ENCODE measurements around the gene CEP131.

GRCh38 chr17:81148986-81149533 lies 73.7 kb downstream of the CEP131 start:
- TF ChIP-seq, protein P1, sequence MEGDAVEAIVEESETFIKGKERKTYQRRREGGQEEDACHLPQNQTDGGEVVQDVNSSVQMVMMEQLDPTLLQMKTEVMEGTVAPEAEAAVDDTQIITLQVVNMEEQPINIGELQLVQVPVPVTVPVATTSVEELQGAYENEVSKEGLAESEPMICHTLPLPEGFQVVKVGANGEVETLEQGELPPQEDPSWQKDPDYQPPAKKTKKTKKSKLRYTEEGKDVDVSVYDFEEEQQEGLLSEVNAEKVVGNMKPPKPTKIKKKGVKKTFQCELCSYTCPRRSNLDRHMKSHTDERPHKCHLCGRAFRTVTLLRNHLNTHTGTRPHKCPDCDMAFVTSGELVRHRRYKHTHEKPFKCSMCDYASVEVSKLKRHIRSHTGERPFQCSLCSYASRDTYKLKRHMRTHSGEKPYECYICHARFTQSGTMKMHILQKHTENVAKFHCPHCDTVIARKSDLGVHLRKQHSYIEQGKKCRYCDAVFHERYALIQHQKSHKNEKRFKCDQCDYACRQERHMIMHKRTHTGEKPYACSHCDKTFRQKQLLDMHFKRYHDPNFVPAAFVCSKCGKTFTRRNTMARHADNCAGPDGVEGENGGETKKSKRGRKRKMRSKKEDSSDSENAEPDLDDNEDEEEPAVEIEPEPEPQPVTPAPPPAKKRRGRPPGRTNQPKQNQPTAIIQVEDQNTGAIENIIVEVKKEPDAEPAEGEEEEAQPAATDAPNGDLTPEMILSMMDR (IDR thresholded peaks at IDR 0.05; ENCODE audit: insufficient read depth, low read length), result no peak
- no peak for TF ChIP-seq GABPA (IDR thresholded peaks at IDR 0.05; ENCODE audit: low read depth)
- TF ChIP-seq POLR2AphosphoS5 (IDR thresholded peaks at IDR 0.05; ENCODE audit: low read depth), result no peak

Measured in HL-60 (cell line).